IPS-NIHi11 (cell line): ENCODE data around the gene HPN.
A peak's percentile ranks its signal among the peaks of the same experiment; 100 is the strongest.
"Not testable (repeated sequence)": the region's sequence is repeated elsewhere in the genome, so short reads cannot be mapped to it uniquely, and the experiment has no call there.

ENCODE experiments used
- DNase-seq: peaks from one replicate; pipeline ENCODE4 v3.0.0; 2012; ENCODE audit warnings: mixed read lengths, low spot score

Gene HPN

DNA sequence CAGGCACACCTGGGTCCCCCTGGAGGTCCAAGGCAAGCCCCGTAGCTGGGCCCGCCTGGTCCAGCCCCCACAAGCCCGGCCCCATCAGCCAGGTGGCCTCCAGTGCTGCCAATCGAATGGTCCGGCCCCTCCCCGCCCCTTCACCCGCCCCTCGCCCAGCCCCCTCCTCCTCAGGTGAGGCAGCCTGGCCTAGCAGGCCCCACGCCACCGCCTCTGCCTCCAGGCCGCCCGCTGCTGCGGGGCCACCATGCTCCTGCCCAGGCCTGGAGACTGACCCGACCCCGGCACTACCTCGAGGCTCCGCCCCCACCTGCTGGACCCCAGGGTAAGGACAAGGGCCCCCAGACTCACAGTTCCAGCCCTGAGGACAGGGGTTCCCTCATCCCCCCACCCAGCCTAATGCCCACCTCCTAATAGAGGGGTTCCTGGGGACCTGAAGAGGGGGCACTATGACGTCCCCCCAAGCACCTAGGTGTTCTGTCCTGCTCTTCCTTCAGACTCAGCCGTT is at the start of gene HPN:
TSS of gene HPN (plus strand) at position 174 of the 508 bp plus-strand sequence. CDS start 786 bp downstream, outside the sequence.
- DNase-seq, result peak; percentile 93

GRCh38 chr19:34992582-34992981 is 48.9 kb upstream of the HPN start:
- DNase-seq, result not testable (repeated sequence)

DNA sequence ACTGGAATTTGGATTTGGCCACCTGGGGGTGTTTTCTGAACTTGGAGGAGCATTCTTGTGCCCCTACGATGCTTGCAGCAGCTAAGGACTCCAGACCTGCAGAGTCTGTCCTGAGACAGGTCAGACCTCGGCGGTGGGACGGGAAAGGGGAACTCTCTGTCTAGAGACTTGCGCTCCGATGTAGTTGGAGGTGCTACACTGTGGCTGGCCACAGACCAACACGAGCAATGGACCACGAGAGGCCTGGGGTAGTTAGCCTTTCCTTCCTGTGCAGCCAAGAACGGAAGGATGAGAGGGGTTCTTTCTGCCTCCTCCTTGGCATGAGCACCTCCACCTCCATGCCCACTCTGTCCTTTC is 47.3 kb upstream of the HPN start:
- DNase-seq, result no peak

DNA sequence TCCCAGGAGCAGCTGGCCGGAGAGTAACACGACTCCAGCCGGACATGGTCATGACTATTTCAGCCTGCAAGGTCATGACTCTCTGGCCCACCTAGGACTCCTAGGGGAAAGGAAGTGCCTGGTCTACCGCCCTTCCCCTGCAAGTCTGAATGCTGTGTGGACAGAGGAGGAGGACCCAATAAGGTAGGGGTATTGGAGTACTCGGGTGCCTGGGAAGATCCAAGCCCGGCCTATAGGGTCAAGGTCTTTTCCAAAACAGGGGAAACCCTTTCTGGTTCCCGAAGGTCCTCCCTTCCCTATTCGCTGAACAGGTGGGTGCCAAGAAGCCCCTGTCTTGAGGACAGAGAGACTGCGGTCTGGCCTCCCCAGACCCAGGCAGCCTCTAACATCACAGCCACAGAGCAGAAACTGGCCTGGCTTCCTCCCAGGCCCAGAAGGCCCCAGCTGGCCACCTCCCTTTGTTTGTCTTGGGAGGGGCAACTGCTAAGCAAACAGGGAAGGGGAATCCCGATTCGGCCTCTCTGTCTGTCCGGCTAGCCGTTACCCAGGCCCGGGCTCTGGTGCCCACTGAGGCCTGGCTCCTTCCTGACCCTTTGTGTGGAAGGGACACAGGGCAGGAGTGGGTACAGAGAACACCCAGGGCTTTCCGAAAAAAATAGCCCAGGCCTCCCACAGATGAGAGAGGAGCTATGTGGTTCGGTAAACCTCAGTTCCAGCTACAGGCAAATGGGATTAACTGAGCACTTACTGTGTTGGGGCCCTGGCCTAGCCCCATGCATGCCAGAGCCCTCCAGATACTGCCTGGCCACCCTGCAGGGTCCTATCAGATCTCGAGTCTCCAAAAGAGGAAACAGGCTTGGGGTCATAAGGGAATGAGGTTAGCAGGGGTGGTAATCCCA is 46.6 kb upstream of the HPN start:
- no peak for DNase-seq

DNA sequence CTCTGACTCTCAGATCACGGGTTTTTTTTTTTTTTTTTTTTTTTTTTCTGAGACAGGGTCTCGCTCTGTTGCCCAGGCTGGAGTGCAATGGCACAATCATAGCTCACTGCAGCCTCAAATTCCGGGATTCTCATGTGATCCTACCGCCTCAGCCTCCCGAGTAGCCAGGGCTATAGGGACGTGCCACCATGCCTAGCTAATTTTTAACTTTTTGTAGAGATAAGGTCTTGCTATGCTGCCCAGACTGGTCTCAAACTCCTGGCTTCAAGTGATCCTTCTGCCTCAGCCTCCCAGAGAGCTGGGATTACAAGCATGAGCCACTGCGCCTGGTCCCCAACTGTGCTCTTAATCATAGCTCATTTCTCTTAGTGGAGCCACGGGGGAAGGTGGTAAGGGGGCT is 46.0 kb upstream of the HPN start:
- no peak for DNase-seq

DNA sequence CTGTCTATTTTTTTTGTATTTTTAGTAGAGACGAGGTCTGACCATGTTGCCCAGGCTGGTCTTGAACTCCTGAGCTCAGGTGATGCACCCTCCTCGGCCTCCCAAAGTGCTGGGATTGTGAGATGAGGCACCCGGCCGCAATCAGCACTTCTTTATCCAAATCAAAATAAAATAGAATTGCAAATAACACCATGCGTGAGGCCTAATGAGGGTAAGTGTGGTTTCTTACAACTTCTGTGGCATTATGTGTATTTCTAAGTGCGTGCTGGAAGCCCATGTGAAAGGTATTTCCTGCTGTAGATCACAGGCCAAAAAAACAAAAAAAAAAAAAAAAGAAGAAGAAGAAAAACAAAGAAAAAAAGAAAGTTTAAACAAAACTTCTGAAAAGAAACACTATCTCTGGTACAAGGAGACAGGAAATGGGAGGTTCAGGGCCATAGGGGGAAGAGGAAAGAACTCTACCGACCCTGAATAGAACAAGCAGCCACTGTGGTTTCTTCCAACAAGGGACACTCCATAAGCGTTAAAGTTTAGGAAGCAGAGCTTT is 44.4 kb upstream of the HPN start:
- DNase-seq, result no peak

GRCh38 chr19:34998224-34998623 is 43.3 kb upstream of the HPN start:
- not testable (repeated sequence) for DNase-seq

GRCh38 chr19:34998777-34999497 is 42.6 kb upstream of the HPN start:
- peak; percentile 81 for DNase-seq

DNA sequence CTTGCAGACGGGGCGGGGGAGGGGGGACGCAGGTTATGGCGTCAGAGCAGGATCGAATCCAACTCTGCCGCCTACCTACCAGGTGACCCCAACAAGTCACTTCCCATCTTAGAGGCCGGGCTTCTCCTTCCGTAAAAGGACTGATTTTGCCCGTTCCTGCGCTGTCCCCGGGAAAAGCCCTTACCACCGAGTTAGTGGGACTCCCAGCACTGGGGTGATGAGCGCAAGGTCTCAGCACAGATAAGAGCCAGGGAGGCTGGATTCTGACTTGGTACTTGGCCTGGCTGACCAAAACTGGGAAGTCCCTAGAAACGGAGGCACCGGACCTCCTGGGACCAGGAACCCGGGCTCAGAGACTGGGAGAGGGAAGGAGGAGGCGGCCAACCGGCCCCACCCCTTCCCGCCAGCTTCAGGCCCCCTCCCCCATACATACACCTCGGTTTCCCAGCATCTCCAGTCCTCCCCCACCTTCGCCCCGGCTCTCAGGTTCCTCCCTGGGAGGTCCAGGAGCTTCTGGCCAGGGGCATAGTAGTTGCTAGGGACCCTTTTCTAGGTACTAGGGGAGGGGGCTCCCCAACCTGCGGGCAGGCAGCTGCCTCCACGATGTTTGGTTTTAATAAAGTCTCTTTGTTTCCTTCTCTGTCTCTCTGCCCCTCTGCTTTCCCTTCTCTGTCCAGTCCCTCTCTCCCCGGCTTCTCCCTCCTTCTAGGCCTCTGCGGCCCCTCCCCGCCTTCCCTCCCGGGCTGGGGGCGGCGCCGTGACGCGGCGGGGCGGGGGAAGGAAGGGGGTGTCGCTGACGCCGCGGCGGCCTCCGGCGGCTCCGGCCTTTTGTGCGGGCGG is 41.8 kb upstream of the HPN start, which contains the start of gene GRAMD1A:
TSS of gene GRAMD1A (plus strand) at position 826 of the 840 bp plus-strand sequence. CDS start 156 bp downstream, outside the sequence.
- DNase-seq, result peak; percentile 96

DNA sequence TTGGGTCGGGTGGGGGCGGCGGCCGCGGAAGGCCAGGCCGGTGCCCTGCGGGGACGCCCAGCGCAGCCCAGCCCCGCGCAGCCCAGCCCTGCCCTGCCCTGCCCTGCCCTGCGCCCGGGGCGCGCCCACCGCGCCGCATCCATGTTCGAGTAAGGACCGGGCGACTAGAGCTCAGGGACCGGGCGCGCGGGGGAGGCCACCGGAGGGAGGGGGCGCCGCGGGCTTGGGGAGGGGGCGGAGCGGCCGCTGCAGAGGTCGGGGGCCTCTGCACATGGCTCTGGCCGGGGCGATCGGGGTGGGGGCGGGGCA is 41.2 kb upstream of the HPN start:
- no peak for DNase-seq

DNA sequence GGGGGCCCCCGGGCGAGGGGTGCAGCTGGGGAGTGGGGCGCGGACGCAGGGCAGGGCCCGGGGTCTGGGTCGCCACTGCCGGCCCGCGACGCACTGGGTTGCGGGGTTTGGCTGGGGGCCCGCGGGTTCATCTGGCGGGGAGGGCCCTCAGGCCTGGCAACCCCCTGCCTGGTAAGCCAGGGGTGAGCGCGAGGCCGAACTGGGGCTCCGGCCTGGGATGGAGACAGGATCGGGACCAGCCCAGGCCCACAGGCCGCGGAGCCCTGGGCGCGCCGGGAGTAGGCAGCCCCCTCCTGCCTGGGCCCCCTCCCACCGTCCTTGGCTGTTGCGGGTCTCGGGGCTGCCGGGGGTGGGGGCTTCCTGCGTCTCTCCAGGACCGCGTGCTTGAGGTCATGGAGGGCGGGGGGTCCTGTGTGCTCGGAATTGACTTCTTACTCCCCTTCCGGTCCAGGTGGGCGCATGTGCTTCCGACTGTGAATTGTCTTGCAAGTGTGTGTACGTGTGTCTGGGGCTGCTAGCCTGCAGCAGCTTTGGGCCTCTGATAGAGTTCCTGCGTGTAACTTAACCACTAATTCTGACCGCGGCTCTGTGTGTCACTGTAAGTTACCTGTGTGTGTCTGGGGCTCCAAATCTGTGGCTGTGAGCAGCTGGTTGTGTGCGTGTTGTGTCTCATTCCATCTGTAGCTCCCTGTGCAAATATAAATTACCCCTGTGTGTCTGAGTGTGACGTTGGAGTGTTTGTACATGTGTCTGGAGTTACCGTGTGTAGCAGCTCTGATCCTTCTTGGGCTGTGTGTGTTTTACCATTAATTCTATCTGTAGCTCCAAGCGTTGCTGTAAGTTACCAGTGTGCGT is 40.6 kb upstream of the HPN start:
- peak; percentile 40 for DNase-seq

GRCh38 chr19:35002037-35002535 is 39.4 kb upstream of the HPN start:
- no peak for DNase-seq

DNA sequence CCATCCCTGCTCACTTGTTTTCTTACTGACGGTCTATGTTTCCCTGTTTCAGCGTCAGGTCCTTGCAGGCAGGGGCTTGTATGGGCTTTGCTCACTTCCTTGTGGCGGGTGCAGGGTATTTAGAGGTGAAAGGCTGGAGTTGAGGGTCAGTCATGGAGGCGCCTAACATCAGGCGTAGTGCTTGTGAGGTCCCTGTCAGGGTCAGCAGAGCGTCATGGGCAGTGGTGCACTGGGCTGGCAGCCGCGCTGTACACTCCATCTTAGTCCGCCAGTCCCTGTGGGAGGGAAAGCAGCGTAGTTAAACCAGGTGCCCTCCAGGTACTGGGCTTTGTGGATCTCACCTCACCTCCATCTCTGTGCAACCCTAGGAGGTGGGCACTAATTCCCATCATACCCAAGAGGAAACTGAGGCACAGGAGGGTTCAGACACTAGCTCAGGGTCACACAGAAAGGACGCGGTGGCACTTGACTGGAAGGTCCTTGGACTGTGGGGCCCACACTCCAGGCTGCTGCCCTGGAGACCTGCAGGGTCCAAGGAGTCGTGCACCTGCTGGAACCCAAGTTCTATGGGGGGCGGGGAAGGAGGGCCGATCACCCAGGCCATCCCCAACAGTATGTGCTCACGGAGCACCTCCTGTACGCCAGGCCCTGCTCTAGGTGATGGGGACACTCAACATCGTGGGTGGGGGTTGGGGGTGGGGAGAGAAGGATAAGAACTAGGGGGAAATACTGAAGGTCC is 36.8 kb upstream of the HPN start:
- no peak for DNase-seq

GRCh38 chr19:35005256-35005977 is 36.1 kb upstream of the HPN start:
- DNase-seq, result no peak

DNA sequence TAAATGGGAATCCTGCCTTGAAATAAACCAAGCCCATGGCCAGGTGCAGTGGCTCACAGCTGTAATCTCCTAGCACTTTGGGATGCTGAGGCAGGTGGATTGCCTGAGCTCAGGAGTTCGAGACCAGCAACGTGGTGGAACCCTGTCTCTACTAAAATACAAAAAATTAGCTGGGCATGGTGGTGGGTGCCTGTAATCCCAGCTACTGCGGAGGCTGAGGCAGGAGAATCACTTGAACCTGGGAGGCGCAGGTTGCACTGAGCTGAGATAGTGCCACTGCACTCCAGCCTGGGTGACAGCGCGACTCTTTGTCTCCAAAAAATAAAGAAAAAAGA is 35.5 kb upstream of the HPN start:
- DNase-seq, result not testable (repeated sequence)

DNA sequence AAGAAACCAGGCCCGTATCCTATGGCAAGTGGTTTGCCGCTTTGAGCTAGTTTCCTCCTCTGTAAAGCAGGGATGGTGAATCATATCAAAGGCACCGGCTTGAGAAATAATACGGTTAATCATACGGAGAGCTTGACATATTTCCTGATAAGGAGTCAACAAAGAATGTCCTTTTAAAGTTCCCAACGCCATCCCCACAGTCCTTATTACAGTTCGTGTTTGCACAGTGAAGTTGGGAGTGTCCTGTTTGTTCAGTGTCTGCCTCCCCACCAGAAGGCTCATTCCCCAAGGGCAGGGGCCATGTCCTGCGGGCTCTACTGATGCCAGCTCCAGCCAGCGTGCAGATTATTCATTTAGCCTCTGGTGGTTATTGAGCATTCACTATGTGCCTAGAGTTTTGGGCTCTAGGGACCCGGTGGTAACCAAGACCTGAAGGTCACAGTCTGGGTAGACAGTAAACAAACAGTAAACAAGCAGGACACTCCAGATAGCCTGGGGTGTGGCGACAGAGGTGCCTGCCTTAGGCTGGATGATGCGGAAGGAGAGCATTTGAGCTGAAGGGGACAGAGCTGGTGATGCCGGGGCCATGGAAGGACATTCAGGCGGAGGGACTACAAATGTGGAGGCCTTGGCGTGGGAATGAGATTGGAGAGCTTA is 35.1 kb upstream of the HPN start:
- no peak for DNase-seq

DNA sequence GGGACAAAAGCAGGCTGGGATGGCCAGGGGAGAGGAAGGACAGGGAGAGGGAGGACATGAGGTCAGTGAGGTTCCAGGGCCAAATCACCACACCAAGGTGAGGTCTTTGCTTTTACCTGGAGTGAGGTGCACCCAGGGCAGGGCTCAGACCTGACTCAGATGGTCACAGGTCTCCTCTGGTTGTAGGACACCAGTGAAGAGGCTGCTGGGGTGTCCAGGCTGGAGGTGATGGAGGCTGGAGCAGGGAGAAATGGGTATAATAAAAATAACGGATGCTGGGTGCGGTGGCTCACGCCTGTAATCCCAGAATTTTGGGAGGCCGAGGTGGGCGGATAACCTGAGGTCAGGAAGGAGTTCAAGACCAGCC is 34.5 kb upstream of the HPN start:
- no peak for DNase-seq

- DNase-seq, result not testable (repeated sequence)
Measured at GRCh38 chr19:35007427-35007826, 34.1 kb upstream of the HPN start.

DNA sequence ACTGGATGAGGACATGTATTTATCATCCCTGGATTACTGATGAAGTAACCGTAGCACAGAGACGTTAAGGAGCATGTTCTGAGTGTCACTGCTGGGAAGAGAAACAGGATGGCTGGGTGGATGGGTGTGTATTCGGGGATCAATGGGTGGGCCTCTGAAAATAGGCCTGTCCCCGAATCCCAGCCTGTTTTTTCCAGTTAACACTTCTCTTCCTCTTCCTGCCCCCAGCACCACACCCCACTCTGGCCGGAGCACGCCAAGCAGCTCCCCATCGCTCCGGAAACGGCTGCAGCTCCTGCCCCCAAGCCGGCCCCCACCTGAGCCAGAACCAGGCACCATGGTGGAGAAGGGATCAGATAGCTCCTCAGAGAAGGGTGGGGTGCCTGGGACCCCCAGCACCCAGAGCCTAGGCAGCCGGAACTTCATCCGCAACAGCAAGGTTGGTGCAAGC is 32.6 kb upstream of the HPN start:
- no peak for DNase-seq
